Measurements from ENCODE around the gene ABHD12.

The ABHD12 gene

GRCh38 chr20:25258828-25259227 lies 131.8 kb downstream of the ABHD12 start:
- Histone ChIP-seq H3K27me3 (ENCODE audit: low read length) (no peaks in the 10 kb centered on the region), H3F3A (ENCODE audit: insufficient read depth) (no peaks in the 10 kb centered on the region), H3K4me3 (ENCODE audit: insufficient read depth, low read length, poor library complexity, severe bottlenecking) (no peak overlapping the region), H3K9me2 (replicated peaks; ENCODE audit: insufficient read depth, low read length) (no peaks in the 10 kb centered on the region), H3K9me3 (ENCODE audit: insufficient read depth, low read length) (no peaks in the 10 kb centered on the region), H4K20me1 (ENCODE audit: low read depth, low read length) (no peaks in the 10 kb centered on the region), H3K79me2 (ENCODE audit: insufficient read depth, low read length) (no peaks in the 10 kb centered on the region; the same call in 1 of the 2 replicates), H3K9ac (ENCODE audit: low read length) (no peak overlapping the region), H3K36me3 (ENCODE audit: low read length) (no peaks in the 10 kb centered on the region), H3K4me2 (ENCODE audit: low read depth, low read length, poor library complexity, severe bottlenecking) (no peak overlapping the region), H3K27ac (ENCODE audit: low read depth, low read length) (no peak overlapping the region), H2AFZ (ENCODE audit: low read depth, low read length, severe bottlenecking) (no peak overlapping the region)
- TF ChIP-seq CTCF (IDR thresholded peaks at IDR 0.05; ENCODE audit: insufficient read depth, low read length, poor library complexity, severe bottlenecking) (no peak), EZH2phosphoT487 (conservative IDR thresholded peaks at IDR 0.05; ENCODE audit: low read length) (no peak)

GRCh38 chr20:25258476-25258805 lies 132.2 kb downstream of the ABHD12 start:
- TF ChIP-seq EZH2phosphoT487 (conservative IDR thresholded peaks at IDR 0.05; ENCODE audit: low read length) (no peak), CTCF (IDR thresholded peaks at IDR 0.05; ENCODE audit: insufficient read depth, low read length, poor library complexity, severe bottlenecking) (no peak)
- Histone ChIP-seq H2AFZ (ENCODE audit: low read depth, low read length, severe bottlenecking) (no peak overlapping the region), H4K20me1 (ENCODE audit: low read depth, low read length) (no peaks in the 10 kb centered on the region), H3K4me2 (ENCODE audit: low read depth, low read length, poor library complexity, severe bottlenecking) (no peak overlapping the region), H3K79me2 (ENCODE audit: insufficient read depth, low read length) (no peaks in the 10 kb centered on the region; the same call in 1 of the 2 replicates), H3K36me3 (ENCODE audit: low read length) (no peaks in the 10 kb centered on the region), H3F3A (ENCODE audit: insufficient read depth) (no peaks in the 10 kb centered on the region), H3K9ac (ENCODE audit: low read length) (no peak overlapping the region), H3K9me2 (replicated peaks; ENCODE audit: insufficient read depth, low read length) (no peaks in the 10 kb centered on the region), H3K4me3 (ENCODE audit: insufficient read depth, low read length, poor library complexity, severe bottlenecking) (no peak overlapping the region), H3K27me3 (ENCODE audit: low read length) (no peaks in the 10 kb centered on the region), H3K27ac (ENCODE audit: low read depth, low read length) (no peak overlapping the region), H3K9me3 (ENCODE audit: insufficient read depth, low read length) (no peaks in the 10 kb centered on the region)

GRCh38 chr20:25257756-25258475 lies 132.7 kb downstream of the ABHD12 start:
- H3K27me3 ChIP-seq (ENCODE audit: low read length), result no peaks in the 10 kb centered on the region
- no peak overlapping the region for H3K9ac ChIP-seq (ENCODE audit: low read length)
- no peaks in the 10 kb centered on the region for H3K9me3 ChIP-seq (ENCODE audit: insufficient read depth, low read length)
- no peaks in the 10 kb centered on the region; the same call in 1 of the 2 replicates for H3K79me2 ChIP-seq (ENCODE audit: insufficient read depth, low read length)
- no peak overlapping the region for H3K4me3 ChIP-seq (ENCODE audit: insufficient read depth, low read length, poor library complexity, severe bottlenecking)
- H3K4me2 ChIP-seq (ENCODE audit: low read depth, low read length, poor library complexity, severe bottlenecking), result no peak overlapping the region
- H2AFZ ChIP-seq (ENCODE audit: low read depth, low read length, severe bottlenecking), result no peak overlapping the region
- no peaks in the 10 kb centered on the region for H3F3A ChIP-seq (ENCODE audit: insufficient read depth)
- no peaks in the 10 kb centered on the region; the same call in 1 of the 2 replicates for H4K20me1 ChIP-seq (ENCODE audit: low read depth, low read length)
- H3K9me2 ChIP-seq (replicated peaks; ENCODE audit: insufficient read depth, low read length), result no peaks in the 10 kb centered on the region
- no peaks in the 10 kb centered on the region for H3K36me3 ChIP-seq (ENCODE audit: low read length)
- H3K27ac ChIP-seq (ENCODE audit: low read depth, low read length), result no peak overlapping the region
- TF ChIP-seq EZH2phosphoT487 (conservative IDR thresholded peaks at IDR 0.05; ENCODE audit: low read length), result no peak
- no peak for TF ChIP-seq CTCF (IDR thresholded peaks at IDR 0.05; ENCODE audit: insufficient read depth, low read length, poor library complexity, severe bottlenecking)

Measured in SU-DHL-6 (cell line).